HepG2 (cell line): ENCODE results near the gene PCDHGA12. TPM values are rescaled to one million over a fixed set of nuclear protein-coding genes. Genes with fewer than 3 reads are reported as not detected.

ENCODE experiments used
- ATAC-seq: fragments of 200-7000 bp; cut with Tn5 transposase; 3 replicates; pipeline ENCODE4 v1.9.1; 2020; ENCODE audit warnings: mild to moderate bottlenecking, moderate library complexity
- BruUV-seq: library from RNA; stranded (reverse); fragments of 400-500 nt; replicated peaks from 2 replicates; lab custom pipeline; 2021; lab: Mats Ljungman, UMichigan
- CTCF ChIA-PET: fragments of 300-600 bp; formaldehyde crosslinking; extraction: SDS; loops from one replicate; lab custom pipeline; 2021; ENCODE audit warnings: low total read pairs, inconsistent platforms, low intra/inter-chr PET ratio; lab: Yijun Ruan, JAX
- POLR2A ChIA-PET: fragments of 350-600 bp; sonication (Branson Sonifier 250); formaldehyde crosslinking; loops from one replicate; lab custom pipeline; 2020; ENCODE audit warnings: antibody characterized with exemption, inconsistent platforms; lab: Yijun Ruan, JAX
- DNase-seq: peaks from one replicate; pipeline ENCODE4 v3.0.0-alpha.2; 2015; ENCODE audit warnings: low spot score
- FAIRE-seq: peaks from 3 replicates; lab custom pipeline; 2011; peaks lifted over from hg19 to GRCh38; lab: Jason Lieb, UNC
- H2AFZ ChIP-seq: one replicate; pipeline ENCODE4 v1.6.1; 2011; ENCODE audit warnings: low read length, inconsistent platforms
- H3K27ac ChIP-seq: fragments of 300-600 bp; 3 replicates; pipeline ENCODE4 v1.8.0; 2011; ENCODE audit warnings: mixed run types, mild to moderate bottlenecking, mixed read lengths, low read length, inconsistent platforms; ENCODE audit not compliant: insufficient read depth; ENCODE audit errors: extremely low read length
- H3K27me3 ChIP-seq, 2 experiments: fragments of 200-600 bp in 1 of 2; 2 replicates in 1 of 2; 3 replicates in 1 of 2; pipeline versions ENCODE4 v1.6.0 to v1.8.0; 2011; ENCODE audit warnings: low read length in 2 of 2, mild to moderate bottlenecking in 2 of 2, moderate library complexity in 2 of 2, inconsistent platforms in 1 of 2; ENCODE audit not compliant: insufficient read depth in 2 of 2, control insufficient read depth in 1 of 2
- H3K36me3 ChIP-seq, 2 experiments: fragments of 200-600 bp in 1 of 2; replicated peaks in 1 of 2; 2 replicates in 1 of 2; 3 replicates in 1 of 2; pipeline versions ENCODE4 v1.5.1 to v1.8.0; 2011; ENCODE audit warnings: low read length in 2 of 2, inconsistent platforms in 1 of 2; ENCODE audit not compliant: insufficient read depth in 2 of 2, control insufficient read depth in 1 of 2
- H3K4me1 ChIP-seq: 2 replicates; pipeline ENCODE4 v1.5.1; 2012; ENCODE audit warnings: low read length, inconsistent platforms; ENCODE audit not compliant: insufficient read depth
- H3K4me2 ChIP-seq: 2 replicates; pipeline ENCODE4 v1.6.0; 2011; ENCODE audit warnings: low read depth, low read length, inconsistent platforms
- H3K4me3 ChIP-seq, 3 experiments: fragments of 200-600 bp in 1 of 3; sonication (generic), shearing (Covaris generic) in 1 of 3; replicated peaks in 1 of 3; 2 replicates each; pipeline ENCODE4 v1.5.1; 2011 to 2016; ENCODE audit warnings: low read length in 3 of 3, inconsistent platforms in 2 of 3, low read depth in 2 of 3, mild to moderate bottlenecking in 2 of 3, control low read depth in 1 of 3, mixed read lengths in 1 of 3; ENCODE audit not compliant: insufficient read depth in 1 of 3
- H3K79me2 ChIP-seq: one replicate; pipeline ENCODE4 v1.6.1; 2011; ENCODE audit warnings: low read length, inconsistent platforms; ENCODE audit not compliant: insufficient read depth
- H3K9ac ChIP-seq: 2 replicates; pipeline ENCODE4 v1.6.0; 2011; ENCODE audit warnings: mild to moderate bottlenecking, low read depth, low read length, inconsistent platforms; ENCODE audit not compliant: insufficient read depth
- H3K9me3 ChIP-seq: 2 replicates; pipeline ENCODE4 v1.5.1; 2012; ENCODE audit warnings: mild to moderate bottlenecking, low read length
- H4K20me1 ChIP-seq: 2 replicates; pipeline ENCODE4 v1.6.0; 2011; ENCODE audit warnings: inconsistent platforms, mild to moderate bottlenecking, low read length, moderate library complexity; ENCODE audit not compliant: insufficient read depth
- DNMT1 ChIP-seq: sonication (generic); formaldehyde crosslinking; IDR thresholded peaks from 2 replicates; pipeline ENCODE4 v1.5.1; 2020; ENCODE audit warnings: mild to moderate bottlenecking, missing genetic modification reagents
- ESRRA ChIP-seq: sonication (generic); formaldehyde crosslinking; IDR thresholded peaks from 2 replicates; pipeline ENCODE4 v1.5.1; 2020; ENCODE audit warnings: mild to moderate bottlenecking, low read depth, missing genetic modification reagents
- HNRNPUL1 ChIP-seq: fragments of 200-400 bp; formaldehyde crosslinking; IDR thresholded peaks from 2 replicates; pipeline ENCODE4 v1.6.1; 2017; ENCODE audit warnings: low read depth, mild to moderate bottlenecking, low read length, moderate library complexity
- HOMEZ ChIP-seq: IDR thresholded peaks from 2 replicates; pipeline ENCODE4 v1.6.1; 2016; ENCODE audit warnings: low read depth
- MAFG ChIP-seq: sonication (generic); formaldehyde crosslinking; IDR thresholded peaks from 2 replicates; pipeline ENCODE4 v1.5.1; 2020; ENCODE audit warnings: mild to moderate bottlenecking, missing genetic modification reagents
- NPAS2 ChIP-seq: sonication (generic); formaldehyde crosslinking; IDR thresholded peaks from 2 replicates; pipeline ENCODE4 v1.8.0; 2022; ENCODE audit warnings: mild to moderate bottlenecking, missing genetic modification reagents, borderline replicate concordance
- PHF8 ChIP-seq: sonication (generic); formaldehyde crosslinking; IDR thresholded peaks from 2 replicates; pipeline ENCODE4 v1.5.0; 2020; ENCODE audit warnings: missing genetic modification reagents
- PRDM4 ChIP-seq: sonication (generic); formaldehyde crosslinking; IDR thresholded peaks from 2 replicates; pipeline ENCODE4 v1.9.0; 2021; ENCODE audit warnings: missing genetic modification reagents, borderline replicate concordance
- SMC3 ChIP-seq: IDR thresholded peaks from 2 replicates; pipeline ENCODE4 v1.6.1; 2011; ENCODE audit warnings: low read length, improper control_type of control experiment
- SNRNP70 ChIP-seq: fragments of 200-400 bp; formaldehyde crosslinking; IDR thresholded peaks from 2 replicates; pipeline ENCODE4 v1.6.1; 2017; ENCODE audit warnings: mild to moderate bottlenecking, low read depth, low read length, moderate library complexity
- ZNF841 ChIP-seq: sonication (generic); formaldehyde crosslinking; IDR thresholded peaks from 2 replicates; pipeline ENCODE4 v1.8.1; 2023; ENCODE audit warnings: missing genetic modification reagents, borderline replicate concordance
- WGBS: methylation state at CpG from one replicate; pipeline ENCODE4 v1.1.6; 2017; ENCODE audit warnings: low lambda C conversion rate; 5-methylcytosine and 5-hydroxymethylcytosine counted together
- in situ Hi-C: cut with HindIII; loops from 2 replicates; pipeline ENCODE4 v1.10.0; 2017; ENCODE audit warnings: low pct_unique_long_range_greater_than_20kb; ENCODE audit not compliant: extremely low pct_ligation_motif_present
- intact Hi-C: fragments of 100-400 bp; cut with micrococcal nuclease; formaldehyde crosslinking; loops from one replicate; pipeline ENCODE4 v1.10.0; 2022; ENCODE audit not compliant: unreplicated experiment
- polyA plus RNA-seq, 8 experiments: library from polyadenylated mRNA; depleted of rRNA in 3 of 8; stranded (reverse) in 7 of 8; unstranded in 1 of 8; fragments of >200 nt; fragmentation: Illumina TruSeq in 4 of 8; extraction: Trizol in 4 of 8; gene quantifications; 2 replicates each; pipeline versions ENCODE4 v1.2.1 to v1.2.3, GENCODE V29; 2011 to 2016; ENCODE audit warnings: low read depth in 4 of 8, missing spikeins in 1 of 8, mixed read lengths in 1 of 8; ENCODE audit not compliant: insufficient read depth in 1 of 8
- total RNA-seq, 5 experiments: library from RNA; depleted of rRNA; stranded (reverse); fragments of >200 nt; fragmentation: Illumina TruSeq; extraction: Trizol; gene quantifications; 2 replicates each; pipeline ENCODE4 v1.2.3, GENCODE V29; 2016; ENCODE audit warnings: low read depth in 1 of 5
- TF ChIP-seq, protein P1 (sequence below): sonication (generic); formaldehyde crosslinking; IDR thresholded peaks from 2 replicates; pipeline ENCODE4 v1.4.0; 2020; ENCODE audit warnings: missing genetic modification reagents
- TF ChIP-seq, protein P2 (sequence below): fragments of 450-650 bp; IDR thresholded peaks from 2 replicates; pipeline ENCODE4 v1.6.1; 2016

The PCDHGA12 gene
- total and polyA plus RNA-seq, 2 of the 13 experiments (the other 11 are each of a cell fraction or from before 2014, with no cell fraction given) = 0.07 to 0.13 TPM

- H4K20me1 ChIP-seq = no peaks in the 10 kb centered on the region
- intact Hi-C loops = no loop called here
- FAIRE-seq (no peak), DNase-seq (no peak), ATAC-seq (no peak)
- no TSS peak for BruUV-seq
- in situ Hi-C loops = loop anchor here (5.0 kb wide), 2 partner anchors 103 to 143 kb away; no protein-coding TSS in a partner anchor
- ChIA-PET CTCF (no interaction called here), POLR2A (no interaction called here)
- peaks cover 30% of the 10 kb centered on the region for H3K9me3 ChIP-seq
- H2AFZ ChIP-seq = no peak overlapping the region
- no peaks in the 10 kb centered on the region for H3K27me3 ChIP-seq
- H3K36me3 ChIP-seq = no peaks in the 10 kb centered on the region
- WGBS = 88% methylated on average over 51 of the region's 74 CpGs
- H3K4me1 ChIP-seq = no peaks in the 10 kb centered on the region
- H3K9ac ChIP-seq = no peak overlapping the region
- H3K4me3 ChIP-seq = no peak overlapping the region
- no peak overlapping the region for H3K4me2 ChIP-seq
- no peaks in the 10 kb centered on the region for H3K79me2 ChIP-seq
- H3K27ac ChIP-seq = no peak overlapping the region
- 0 out of 2 replicates have a peak, but pooled peaks have one; percentile 29 for TF ChIP-seq DNMT1 (CRISPR knock-in tag)
- no peak for TF ChIP-seq ESRRA (CRISPR knock-in tag)
- TF ChIP-seq, protein P1, sequence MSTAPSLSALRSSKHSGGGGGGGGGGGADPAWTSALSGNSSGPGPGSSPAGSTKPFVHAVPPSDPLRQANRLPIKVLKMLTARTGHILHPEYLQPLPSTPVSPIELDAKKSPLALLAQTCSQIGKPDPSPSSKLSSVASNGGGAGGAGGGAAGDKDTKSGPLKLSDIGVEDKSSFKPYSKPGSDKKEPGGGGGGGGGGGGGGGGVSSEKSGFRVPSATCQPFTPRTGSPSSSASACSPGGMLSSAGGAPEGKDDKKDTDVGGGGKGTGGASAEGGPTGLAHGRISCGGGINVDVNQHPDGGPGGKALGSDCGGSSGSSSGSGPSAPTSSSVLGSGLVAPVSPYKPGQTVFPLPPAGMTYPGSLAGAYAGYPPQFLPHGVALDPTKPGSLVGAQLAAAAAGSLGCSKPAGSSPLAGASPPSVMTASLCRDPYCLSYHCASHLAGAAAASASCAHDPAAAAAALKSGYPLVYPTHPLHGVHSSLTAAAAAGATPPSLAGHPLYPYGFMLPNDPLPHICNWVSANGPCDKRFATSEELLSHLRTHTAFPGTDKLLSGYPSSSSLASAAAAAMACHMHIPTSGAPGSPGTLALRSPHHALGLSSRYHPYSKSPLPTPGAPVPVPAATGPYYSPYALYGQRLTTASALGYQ (CRISPR knock-in tag) = no peak
- no peak for TF ChIP-seq MAFG (CRISPR knock-in tag)
- TF ChIP-seq SMC3 = no peak
- TF ChIP-seq PHF8 (CRISPR knock-in tag) = no peak
- TF ChIP-seq SNRNP70 = no peak
- no peak for TF ChIP-seq PRDM4 (CRISPR knock-in tag)
- no peak for TF ChIP-seq ZNF841 (CRISPR knock-in tag)
- no peak for TF ChIP-seq HOMEZ (CRISPR knock-in tag)
- no peak for TF ChIP-seq NPAS2 (CRISPR knock-in tag)
- TF ChIP-seq, protein P2, sequence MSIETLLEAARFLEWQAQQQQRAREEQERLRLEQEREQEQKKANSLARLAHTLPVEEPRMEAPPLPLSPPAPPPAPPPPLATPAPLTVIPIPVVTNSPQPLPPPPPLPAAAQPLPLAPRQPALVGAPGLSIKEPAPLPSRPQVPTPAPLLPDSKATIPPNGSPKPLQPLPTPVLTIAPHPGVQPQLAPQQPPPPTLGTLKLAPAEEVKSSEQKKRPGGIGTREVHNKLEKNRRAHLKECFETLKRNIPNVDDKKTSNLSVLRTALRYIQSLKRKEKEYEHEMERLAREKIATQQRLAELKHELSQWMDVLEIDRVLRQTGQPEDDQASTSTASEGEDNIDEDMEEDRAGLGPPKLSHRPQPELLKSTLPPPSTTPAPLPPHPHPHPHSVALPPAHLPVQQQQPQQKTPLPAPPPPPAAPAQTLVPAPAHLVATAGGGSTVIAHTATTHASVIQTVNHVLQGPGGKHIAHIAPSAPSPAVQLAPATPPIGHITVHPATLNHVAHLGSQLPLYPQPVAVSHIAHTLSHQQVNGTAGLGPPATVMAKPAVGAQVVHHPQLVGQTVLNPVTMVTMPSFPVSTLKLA = peak; percentile 20; the same call in 1 of the 2 replicates
- TF ChIP-seq HNRNPUL1 = no peak
Observed at GRCh38 chr5:141419074-141419880, 11.0 kb upstream of the PCDHGA12 start.
